Measurements from ENCODE around the gene MYH10.

- TF ChIP-seq CTCF (IDR thresholded peaks at IDR 0.05; ENCODE audit: insufficient read depth, low read length, poor library complexity, severe bottlenecking) (no peak), EZH2phosphoT487 (conservative IDR thresholded peaks at IDR 0.05; ENCODE audit: low read length) (no peak)
Observed at GRCh38 chr17:8485491-8485890, 145.0 kb downstream of the MYH10 start.
